H1 (cell line): ENCODE data around the gene SCP2. TPM values are rescaled to one million over a fixed set of nuclear protein-coding genes. Genes with fewer than 3 reads are reported as not detected.

ENCODE experiments used
- CREB1 ChIP-seq: IDR thresholded peaks from 2 replicates; pipeline ENCODE4 v1.6.1; 2012; ENCODE audit warnings: inconsistent platforms
- PHF8 ChIP-seq: fragments of 200-600 bp; sonication (generic); conservative IDR thresholded peaks from 2 replicates; pipeline ENCODE4 v1.7.1; 2012; ENCODE audit warnings: low read depth, mild to moderate bottlenecking, inconsistent platforms, low read length, moderate library complexity
- SP4 ChIP-seq: IDR thresholded peaks from 2 replicates; pipeline ENCODE4 v1.6.1; 2012; ENCODE audit warnings: low read length, inconsistent platforms
- TCF12 ChIP-seq: IDR thresholded peaks from 2 replicates; pipeline ENCODE4 v1.6.1; 2011; ENCODE audit warnings: low read depth, mild to moderate bottlenecking, low read length
- polyA plus RNA-seq, 7 experiments: library from polyadenylated mRNA; depleted of rRNA in 3 of 7; stranded (reverse) in 5 of 7; unstranded in 2 of 7; fragments of >200 nt in 5 of 7; fragments of 200-250 nt in 2 of 7; gene quantifications; 1 replicate in 5 of 7; 2 replicates in 1 of 7; 4 replicates in 1 of 7; pipeline versions ENCODE4 v1.2.1 to v1.2.3, GENCODE V29; 2011 to 2013; ENCODE audit warnings: missing spikeins in 2 of 7, mixed read lengths in 2 of 7
- total RNA-seq: library from RNA; stranded (reverse); fragmentation: NEBNext Ultra II Directional; extraction: Animal tissue kit (Norgen Biotek cat#: 25700); gene quantifications from 2 replicates; pipeline ENCODE4 v1.2.1, GENCODE V29; 2021

SCP2 gene
- total and polyA plus RNA-seq, 2 of the 8 experiments (the other 6 are each of a cell fraction or from before 2014, with no cell fraction given): 20.9 to 54.3 TPM

DNA sequence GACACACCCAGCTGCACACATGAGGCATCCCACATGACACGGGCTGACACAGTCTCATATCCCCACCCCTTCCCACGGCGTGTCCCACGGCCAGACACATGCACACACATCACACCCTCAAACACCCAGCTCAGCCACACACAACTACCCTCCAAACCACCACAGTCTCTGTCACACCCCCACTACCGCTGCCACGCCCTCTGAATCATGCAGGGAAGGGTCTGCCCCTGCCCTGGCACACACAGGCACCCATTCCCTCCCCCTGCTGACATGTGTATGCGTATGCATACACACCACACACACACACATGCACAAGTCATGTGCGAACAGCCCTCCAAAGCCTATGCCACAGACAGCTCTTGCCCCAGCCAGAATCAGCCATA lies 157.5 kb downstream of the SCP2 start (continued):
- TF ChIP-seq CREB1: no peak
- TF ChIP-seq PHF8: no peak
- TF ChIP-seq TCF12: no peak
- no peak for TF ChIP-seq SP4
